NCI-H345 treated with DMSO at 0.1 percent for 48 hours (cell line): ENCODE results near the gene MYO18A.
"Not testable (repeated sequence)": the region's sequence is repeated elsewhere in the genome, so short reads cannot be mapped to it uniquely, and the experiment has no call there.

Source experiments
- DNase-seq: peaks from one replicate; lab custom pipeline; 2025; ENCODE audit not compliant: unreplicated experiment; lab: John Stamatoyannopoulos, UW

The MYO18A gene

GRCh38 chr17:29194669-29195068 lies 14.5 kb upstream of the MYO18A start:
- DNase-seq: no peak

DNA sequence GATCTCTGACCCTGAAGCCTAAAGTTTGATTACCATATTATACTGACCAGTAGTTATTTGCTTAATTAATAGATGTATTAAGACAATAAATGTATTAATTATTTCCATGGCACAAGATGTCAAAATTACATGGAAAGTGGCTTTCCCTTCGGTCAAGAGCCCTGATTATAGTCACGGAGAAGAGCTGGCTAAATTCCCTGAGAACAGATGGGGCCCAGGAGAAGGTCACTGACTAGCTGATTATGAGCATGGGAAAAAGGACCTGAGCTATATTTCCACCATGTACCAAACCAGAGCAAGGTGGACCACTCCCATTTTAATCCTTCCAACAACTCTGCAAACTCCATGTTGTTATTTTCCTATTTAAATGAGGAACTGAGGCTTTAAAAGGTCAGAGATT lies 12.9 kb upstream of the MYO18A start:
- DNase-seq: no peak

- DNase-seq: no peak
Measured at GRCh38 chr17:29190592-29191207, 10.5 kb upstream of the MYO18A start.

DNA sequence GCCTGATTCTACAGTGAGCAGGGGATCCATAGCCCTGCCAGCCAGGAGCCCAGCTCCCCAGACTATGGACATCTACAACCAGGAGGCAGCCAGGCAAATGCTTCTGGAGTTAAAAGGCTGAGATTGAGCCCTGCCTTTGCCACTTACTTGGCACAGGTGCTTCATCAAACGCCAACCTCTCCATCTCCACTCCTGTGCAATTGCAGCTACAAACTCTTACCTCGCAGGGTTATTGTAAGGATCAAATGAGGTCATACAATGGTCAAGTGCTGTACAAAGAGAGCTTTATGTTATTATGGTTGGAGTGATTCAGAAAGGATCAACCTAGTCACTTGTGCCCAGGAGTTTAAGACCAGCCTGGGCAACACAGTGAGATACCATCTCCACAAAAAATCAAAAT lies 9.8 kb upstream of the MYO18A start:
- no peak for DNase-seq

- no peak for DNase-seq
Measured at GRCh38 chr17:29189355-29189754, 9.2 kb upstream of the MYO18A start.

DNA sequence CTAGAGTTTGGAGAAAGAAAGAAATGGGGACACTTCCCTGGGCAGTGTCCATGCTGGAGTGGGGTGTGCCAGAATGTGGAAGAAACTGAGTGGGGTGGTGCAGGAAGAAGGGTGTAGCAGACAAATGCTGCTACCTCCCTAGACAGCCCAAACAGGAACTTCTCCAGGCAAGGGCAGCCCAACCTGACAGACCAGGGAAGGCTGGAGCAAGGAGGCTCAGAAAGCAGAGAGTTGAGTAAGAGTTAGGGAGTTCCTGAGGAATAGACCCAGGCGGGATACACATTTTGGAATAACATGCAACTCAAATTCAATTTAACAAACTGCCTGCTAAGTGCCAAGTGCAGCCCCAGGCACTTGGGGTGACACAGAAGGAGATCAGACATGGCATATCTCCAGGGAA lies 1.0 kb upstream of the MYO18A start:
- no peak for DNase-seq

GRCh38 chr17:29180788-29181160 lies 576 bp upstream of the MYO18A start:
- DNase-seq: no peak

GRCh38 chr17:29179232-29180033 lies 765 bp downstream of the MYO18A start:
- peak; percentile 45 for DNase-seq

GRCh38 chr17:29178750-29179231 lies 1.4 kb downstream of the MYO18A start:
- DNase-seq: no peak

DNA sequence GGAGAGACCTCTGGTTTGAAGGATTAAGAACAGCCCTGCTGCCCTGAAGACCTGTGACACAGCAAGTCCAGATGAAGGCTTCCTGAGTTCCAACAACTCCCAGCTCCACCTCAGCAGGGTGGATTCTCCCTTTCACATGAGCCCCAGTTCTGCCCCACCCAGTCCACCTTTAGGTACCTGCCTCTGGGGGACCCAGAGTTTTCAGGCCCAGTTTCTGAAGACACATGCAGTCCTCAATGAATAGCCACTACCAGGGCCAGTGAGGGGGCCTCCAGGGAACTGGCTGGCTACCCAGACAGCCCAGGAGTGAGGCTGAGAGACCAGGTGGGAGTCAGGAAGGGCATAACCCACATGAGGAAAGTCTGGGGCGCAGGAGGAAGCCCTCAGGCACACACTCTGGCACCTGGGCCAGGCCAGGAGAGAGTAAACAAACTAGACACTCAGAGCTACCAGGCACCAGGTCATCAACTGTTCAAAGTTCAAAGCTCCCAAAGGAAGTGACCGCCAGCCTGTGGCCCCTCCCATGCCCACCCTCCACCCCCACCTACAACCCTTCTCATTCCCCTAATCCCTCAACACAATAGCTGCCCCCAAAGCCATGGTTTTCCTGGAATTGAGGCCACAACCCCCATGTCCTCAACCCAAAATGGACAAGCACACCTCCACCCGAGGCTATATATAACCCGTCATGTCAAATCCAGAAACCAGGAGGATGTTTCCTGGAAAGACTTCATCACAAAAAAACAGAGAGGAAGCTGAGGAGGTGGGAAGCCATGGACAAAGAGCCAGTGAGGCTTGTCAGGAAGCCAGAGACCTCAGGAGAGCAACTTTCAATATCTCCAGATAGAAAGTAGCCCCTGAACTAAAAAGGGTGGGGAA lies 2.1 kb downstream of the MYO18A start:
- no peak for DNase-seq

DNA sequence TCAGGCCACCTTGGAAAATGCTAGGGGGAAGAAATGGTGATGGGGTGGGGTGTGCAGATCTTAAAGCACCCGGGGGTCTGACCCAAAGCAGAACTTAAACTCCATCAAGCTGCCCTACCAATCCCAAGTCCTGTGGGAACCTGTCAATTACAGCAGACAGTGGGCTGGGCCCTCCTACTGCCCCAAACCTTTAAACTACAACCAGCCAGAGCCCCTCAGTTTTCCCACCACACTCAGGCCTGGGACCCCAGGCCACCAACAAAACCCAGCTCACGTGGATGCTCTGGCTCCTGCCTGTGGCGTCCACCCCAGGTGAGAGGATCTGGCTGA lies 2.7 kb downstream of the MYO18A start:
- no peak for DNase-seq

DNA sequence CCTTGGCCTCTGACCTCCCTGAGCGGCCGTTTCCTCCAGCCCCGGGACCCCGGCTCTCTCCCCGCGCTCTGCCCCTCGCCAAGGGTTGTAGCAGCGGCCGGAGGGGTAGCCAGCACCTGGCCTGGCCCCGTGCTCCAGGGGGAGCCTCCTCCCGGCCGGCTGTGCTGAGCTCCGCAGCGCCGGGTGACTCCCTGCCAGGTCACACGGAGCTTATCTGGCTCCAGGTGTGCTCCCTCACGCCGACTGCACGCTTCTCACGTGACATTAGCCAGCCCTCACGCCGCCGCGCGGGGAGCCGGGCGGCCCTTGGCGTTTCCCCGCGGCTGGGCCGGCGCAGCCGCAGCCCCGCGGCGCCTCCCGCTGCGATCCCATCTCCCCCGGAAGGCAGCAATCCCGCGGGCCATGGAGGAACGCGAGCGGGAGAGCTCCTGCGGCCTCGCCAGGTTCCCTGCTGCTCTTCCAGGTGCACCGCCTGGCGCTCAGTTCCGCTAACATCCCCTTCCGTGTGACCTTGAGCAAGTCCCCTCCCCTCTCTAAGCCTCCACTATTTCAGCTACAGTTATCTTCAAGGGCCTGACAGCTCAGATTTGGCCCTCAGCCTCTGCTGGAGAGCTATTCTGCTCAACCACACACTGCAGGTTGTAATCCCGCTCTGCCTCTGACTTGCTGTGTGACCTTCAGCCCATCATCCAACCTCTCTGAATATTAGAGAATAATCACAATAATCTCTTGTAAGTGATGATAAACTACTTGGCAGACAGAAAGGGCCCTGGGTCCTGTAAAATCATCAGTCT lies 3.4 kb downstream of the MYO18A start:
- DNase-seq: peak; percentile 91

DNA sequence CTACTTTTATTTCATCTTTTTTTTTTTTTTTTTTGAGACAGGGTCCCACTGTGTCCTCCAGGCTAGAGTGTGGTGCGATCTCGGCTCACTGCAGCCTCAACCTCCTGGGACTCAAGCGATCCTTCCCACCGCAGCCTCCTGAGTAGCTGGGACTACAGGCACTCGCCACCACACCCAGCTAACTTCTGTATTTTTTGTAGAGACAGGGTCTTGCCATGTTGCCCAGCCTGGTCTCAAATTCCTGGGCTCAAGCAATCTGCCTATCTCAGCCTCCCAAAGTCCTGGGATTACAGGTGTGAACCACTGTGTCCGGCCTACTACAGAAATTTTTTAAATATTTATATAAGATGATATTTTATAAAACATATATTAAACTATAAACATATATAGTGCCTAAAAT lies 4.8 kb downstream of the MYO18A start:
- DNase-seq: no peak

- no peak for DNase-seq
Measured at GRCh38 chr17:29172589-29172988, 7.6 kb downstream of the MYO18A start.

DNA sequence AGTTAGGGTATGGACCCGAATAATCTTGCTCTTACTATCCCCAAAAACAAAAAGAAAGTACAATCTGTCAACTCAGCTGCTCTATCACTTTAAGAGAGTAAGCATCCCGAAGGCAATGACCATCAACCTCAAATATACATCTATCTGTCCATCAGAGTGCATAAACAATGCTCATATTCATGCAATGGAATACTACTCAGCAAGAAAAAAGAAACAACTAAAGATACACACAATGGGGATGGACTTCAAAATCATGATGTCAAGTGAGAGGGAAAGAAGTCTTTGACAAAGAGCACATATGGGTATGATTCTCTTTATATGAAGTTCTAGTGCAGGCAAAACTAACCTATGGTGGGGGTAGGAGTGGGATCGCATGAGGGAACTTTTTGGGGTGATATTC lies 9.5 kb downstream of the MYO18A start:
- no peak for DNase-seq

DNA sequence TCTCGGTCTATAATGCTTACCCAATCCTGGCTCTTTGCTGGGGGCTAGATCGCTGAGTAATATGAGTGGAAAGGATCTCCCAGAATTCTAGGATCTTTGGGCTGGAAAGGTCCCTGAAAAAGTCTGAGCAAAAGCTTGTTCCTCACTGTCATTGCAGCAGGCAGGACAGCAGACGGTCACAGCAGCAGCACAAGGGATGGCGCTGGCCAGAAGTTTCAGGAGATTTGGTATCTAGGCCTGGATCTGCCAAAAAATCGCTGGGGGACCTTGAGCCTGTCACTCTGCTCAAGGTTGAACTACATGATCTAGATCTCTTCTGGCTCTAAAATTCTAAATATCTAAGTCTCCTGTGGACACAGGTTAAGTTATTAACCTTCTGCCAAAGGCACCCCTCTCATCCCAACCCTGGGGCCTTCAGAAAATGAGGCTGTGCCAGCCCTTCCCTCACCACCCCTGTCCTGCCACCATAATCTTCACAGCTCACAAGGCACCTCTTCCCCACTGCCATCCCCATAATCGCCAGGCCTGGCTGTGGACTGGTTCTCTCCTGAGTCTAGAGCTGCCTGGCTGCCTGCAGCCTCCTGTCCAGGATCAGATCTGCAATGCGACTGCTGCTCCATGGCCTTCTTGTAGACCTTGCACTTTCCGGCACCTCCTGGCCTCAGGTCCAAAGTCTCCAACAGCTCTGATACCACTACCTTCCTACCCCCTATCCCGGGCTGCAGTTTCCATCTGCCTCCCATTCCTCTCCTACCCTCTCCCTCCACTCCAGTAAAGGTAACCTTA lies 10.2 kb downstream of the MYO18A start:
- DNase-seq: no peak

GRCh38 chr17:29168759-29169126 lies 11.5 kb downstream of the MYO18A start:
- DNase-seq: not testable (repeated sequence)

DNA sequence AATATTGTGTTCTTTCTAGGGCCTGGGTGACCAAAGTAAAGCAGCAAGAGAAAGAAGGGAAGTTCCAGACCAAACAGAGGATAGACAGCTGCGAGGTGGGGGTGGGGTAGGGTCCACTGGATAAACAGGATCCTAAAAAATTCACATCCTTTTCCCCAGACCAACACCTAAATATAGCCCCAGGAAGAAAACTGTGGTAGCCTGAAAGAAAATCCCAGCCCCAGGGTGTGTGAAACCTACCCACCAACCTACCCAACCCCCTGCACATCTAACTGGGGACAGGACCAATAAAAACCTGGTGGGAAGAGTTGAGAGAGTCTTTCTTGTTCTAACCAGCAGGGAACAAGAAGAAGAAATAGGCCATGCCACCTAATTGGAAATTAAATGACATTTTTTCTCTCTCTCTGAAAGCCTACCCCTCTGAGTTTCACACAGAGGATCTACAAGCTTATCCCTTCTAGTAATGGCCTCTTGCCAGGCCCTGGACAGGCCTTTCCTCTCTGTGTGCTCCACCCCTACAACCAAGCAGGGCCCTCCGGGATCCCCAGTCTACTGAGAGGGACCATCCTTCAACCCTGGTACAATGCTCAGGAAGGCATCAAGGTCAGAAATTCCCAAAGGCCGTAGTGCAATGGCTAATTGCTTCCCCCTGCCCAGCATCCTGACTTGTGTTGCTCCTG lies 12.0 kb downstream of the MYO18A start:
- DNase-seq: no peak

- DNase-seq: no peak
Measured at GRCh38 chr17:29167393-29168078, 12.7 kb downstream of the MYO18A start.
